Measurements from ENCODE around the gene NR1H2.
A peak's percentile ranks its signal among the peaks of the same experiment; 100 is the strongest.
"Not testable (repeated sequence)": the region's sequence is repeated elsewhere in the genome, so short reads cannot be mapped to it uniquely, and the experiment has no call there.

Gene NR1H2

DNA sequence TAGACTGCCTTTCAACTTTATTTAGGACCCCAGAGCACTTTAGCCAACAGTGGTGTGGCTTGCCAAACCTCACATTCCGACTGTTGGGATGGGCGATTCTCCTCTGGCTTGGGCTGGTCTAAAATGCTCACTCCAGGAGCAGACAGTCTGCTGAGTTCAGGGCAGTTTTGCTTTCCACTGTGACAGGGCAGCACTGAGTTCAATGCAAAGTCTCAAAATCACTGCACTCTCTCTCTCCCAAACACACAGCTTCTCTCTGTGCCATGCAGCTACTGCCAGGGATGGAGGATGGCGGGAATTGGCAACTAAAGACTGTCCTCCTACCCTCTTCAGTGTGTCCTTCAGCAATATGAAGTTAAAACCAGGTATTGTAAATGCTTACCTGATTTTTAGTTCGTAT lies 24.0 kb upstream of the NR1H2 start:
- H3K9ac ChIP-seq (ENCODE audit: low read length), result no peak overlapping the region
- H3K4me3 ChIP-seq (ENCODE audit: low read depth in 1 of 2, low read length in 2 of 2), result no peak overlapping the region
- no peaks in the 10 kb centered on the region for H3K9me3 ChIP-seq (ENCODE audit: low read length)
- no peaks in the 10 kb centered on the region for H3K4me1 ChIP-seq (ENCODE audit: insufficient read depth, low read length)
- H3K27me3 ChIP-seq (ENCODE audit: control insufficient read depth in 1 of 2, insufficient read depth in 2 of 2, low read length in 2 of 2), result no peaks in the 10 kb centered on the region
- H3K36me3 ChIP-seq (ENCODE audit: insufficient read depth, low read length), result no peaks in the 10 kb centered on the region
- no peak overlapping the region for H3K27ac ChIP-seq (ENCODE audit: low read depth, low read length)

DNA sequence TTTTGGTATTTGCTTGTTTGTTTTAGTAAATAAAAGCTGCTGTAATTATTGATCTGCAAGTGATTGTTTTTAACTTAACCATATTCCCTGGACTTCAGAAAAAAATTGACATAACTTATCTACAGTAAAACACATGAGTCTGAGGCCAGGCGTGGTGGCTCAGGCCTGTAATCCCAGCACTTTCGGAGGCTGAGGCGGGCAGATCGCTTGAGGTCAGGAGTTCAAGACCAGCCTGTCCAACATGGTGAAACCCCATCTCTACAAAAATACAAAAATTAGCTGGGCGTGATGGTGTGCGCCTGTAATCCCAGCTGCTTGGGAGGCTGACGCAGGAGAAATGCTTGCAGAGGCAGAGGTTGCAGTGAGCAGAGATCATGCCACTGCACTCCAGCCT lies 22.8 kb upstream of the NR1H2 start:
- H3K27ac ChIP-seq (ENCODE audit: low read depth, low read length); H3K9me3 ChIP-seq (ENCODE audit: low read length); H3K4me3 ChIP-seq (ENCODE audit: low read depth in 1 of 2, low read length in 2 of 2); H3K9ac ChIP-seq (ENCODE audit: low read length); H3K4me1 ChIP-seq (ENCODE audit: insufficient read depth, low read length); H3K36me3 ChIP-seq (ENCODE audit: insufficient read depth, low read length); H3K27me3 ChIP-seq (ENCODE audit: control insufficient read depth in 1 of 2, insufficient read depth in 2 of 2, low read length in 2 of 2): not testable (repeated sequence)

DNA sequence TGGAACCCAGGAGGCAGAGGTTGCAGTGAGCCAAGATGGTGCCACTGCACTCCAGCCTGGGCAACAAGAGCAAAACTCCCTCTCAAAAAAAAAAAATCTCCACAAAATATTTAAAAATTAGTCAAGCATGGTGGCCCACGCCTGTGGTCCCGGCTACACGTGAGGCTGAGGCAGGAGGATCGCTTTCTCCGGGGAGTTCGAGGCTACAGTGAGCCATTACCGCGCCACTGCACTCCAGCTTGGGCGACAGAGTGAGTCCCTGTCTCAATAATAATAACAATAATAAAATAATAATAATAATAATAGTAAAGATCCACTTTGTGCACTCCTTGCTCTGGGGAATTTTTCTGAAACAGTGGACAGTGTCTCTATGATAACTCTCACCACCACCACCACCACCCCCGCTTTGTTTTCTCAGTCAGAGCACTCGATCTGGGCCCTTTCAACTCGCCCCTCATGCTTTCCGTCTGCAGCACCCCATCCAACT lies 19.5 kb upstream of the NR1H2 start:
- Histone ChIP-seq H3K36me3 (ENCODE audit: insufficient read depth, low read length) (no peaks in the 10 kb centered on the region), H3K9ac (ENCODE audit: low read length) (no peak overlapping the region), H3K4me1 (ENCODE audit: insufficient read depth, low read length) (no peaks in the 10 kb centered on the region), H3K27me3 (ENCODE audit: control insufficient read depth in 1 of 2, insufficient read depth in 2 of 2, low read length in 2 of 2) (peaks cover 0 to 3% of the 10 kb centered on the region in 2 donors), H3K9me3 (ENCODE audit: low read length) (no peaks in the 10 kb centered on the region), H3K4me3 (ENCODE audit: low read depth in 1 of 2, low read length in 2 of 2) (no peak overlapping the region), H3K27ac (ENCODE audit: low read depth, low read length) (no peak overlapping the region)

DNA sequence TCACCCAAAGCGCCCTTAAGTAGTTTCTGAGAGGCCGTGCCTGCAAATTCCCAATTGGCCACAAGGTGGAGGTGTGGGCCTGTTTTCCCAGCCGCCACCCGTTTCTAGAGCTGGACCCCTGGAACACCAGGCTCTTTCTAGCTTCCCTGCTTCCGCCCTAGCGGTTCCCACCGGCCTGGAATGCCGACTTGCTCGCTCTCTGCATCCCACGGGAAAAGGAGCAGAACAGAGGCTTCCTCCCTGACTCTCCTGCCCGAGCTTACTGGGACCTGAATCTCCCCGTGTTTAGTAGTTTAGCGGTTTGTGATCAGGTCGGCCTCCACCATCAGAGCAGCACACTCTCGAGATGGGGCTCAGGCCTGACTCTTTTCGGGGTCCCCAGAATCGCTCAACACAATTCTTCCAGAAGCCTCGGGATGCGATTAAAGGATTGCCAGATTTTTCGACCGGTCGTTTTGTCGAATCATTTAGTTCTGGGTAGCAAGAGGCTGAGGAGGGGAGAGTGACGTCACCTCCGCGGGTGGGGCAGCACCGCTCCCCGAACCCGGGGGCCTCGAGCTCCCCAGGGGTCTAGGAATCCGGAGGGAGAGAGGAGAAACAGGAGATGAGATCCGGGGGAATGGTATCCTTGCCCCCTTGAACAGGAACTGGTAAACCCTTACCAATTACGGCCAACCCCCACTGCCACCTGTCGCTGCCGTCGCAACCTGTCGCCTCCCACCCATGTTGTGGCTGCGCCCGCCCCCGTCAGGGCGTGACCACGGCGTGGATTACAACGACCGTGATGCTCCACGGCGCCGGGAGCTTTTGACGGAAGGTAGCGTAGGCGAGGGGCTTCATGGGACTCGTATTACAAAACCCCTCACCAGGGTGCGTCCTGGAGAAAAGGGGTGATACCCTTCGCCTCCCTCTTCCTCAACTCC lies 18.8 kb upstream of the NR1H2 start:
- peak overlapping the region; percentile 48 to 61 for H3K4me3 ChIP-seq (ENCODE audit: low read depth in 1 of 2, low read length in 2 of 2)

DNA sequence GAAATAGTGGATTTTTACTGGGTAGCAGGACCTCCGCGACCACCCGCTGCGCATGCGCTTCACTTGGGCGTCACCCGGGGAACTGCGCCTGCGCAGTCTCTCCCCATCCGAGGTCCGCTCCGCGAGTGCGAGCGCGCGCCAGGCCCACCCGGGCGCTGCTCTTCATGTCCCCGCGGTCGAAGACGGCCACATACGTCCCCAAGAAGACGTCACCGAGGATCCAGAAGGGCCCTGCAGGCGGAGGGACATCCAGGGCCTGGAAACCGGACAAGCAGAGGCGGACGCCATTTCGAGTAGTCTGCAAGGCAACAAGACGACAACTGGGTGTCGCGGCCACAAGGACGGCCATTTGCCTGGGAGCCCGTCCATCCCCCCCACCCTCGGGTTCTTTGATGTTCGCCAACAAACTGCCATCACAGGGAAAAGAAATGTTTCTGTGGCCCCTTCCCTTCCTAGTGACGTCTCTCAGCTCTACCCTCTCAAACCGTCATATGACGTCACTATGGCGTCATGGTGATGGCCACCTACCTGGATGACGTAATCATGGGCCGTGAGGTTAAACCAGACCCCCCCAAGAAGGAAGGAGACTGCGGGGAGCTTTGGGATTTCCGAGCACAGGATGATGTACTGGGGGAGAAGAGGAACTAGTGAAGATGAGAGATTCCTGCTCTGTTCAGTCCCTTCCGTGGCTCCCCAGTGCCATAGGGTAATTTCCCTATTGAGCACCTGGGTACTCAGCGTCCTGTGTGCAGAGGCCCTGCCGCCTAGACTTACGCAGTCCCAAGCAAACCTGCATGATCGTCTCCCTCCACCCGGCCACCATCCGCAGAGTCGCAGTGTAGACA lies 17.6 kb upstream of the NR1H2 start:
- Histone ChIP-seq H3K27me3 (ENCODE audit: control insufficient read depth in 1 of 2, insufficient read depth in 2 of 2, low read length in 2 of 2) (peaks cover 0 to 3% of the 10 kb centered on the region in 2 donors), H3K27ac (ENCODE audit: low read depth, low read length) (peak overlapping the region; percentile 42), H3K9ac (ENCODE audit: low read length) (no peak overlapping the region), H3K9me3 (ENCODE audit: low read length) (no peaks in the 10 kb centered on the region), H3K4me3 (ENCODE audit: low read depth in 1 of 2, low read length in 2 of 2) (peak overlapping the region; percentile 47 to 61), H3K36me3 (ENCODE audit: insufficient read depth, low read length) (no peaks in the 10 kb centered on the region), H3K4me1 (ENCODE audit: insufficient read depth, low read length) (no peaks in the 10 kb centered on the region)

More for the DNA sequence above, 18.8 kb upstream of the NR1H2 start:
- Histone ChIP-seq H3K27me3 (ENCODE audit: control insufficient read depth in 1 of 2, insufficient read depth in 2 of 2, low read length in 2 of 2) (peaks cover 0 to 3% of the 10 kb centered on the region in 2 donors), H3K4me1 (ENCODE audit: insufficient read depth, low read length) (no peaks in the 10 kb centered on the region), H3K9me3 (ENCODE audit: low read length) (no peaks in the 10 kb centered on the region), H3K27ac (ENCODE audit: low read depth, low read length) (peak overlapping the region; percentile 70), H3K36me3 (ENCODE audit: insufficient read depth, low read length) (no peaks in the 10 kb centered on the region), H3K9ac (ENCODE audit: low read length) (peak overlapping the region; percentile 77)

DNA sequence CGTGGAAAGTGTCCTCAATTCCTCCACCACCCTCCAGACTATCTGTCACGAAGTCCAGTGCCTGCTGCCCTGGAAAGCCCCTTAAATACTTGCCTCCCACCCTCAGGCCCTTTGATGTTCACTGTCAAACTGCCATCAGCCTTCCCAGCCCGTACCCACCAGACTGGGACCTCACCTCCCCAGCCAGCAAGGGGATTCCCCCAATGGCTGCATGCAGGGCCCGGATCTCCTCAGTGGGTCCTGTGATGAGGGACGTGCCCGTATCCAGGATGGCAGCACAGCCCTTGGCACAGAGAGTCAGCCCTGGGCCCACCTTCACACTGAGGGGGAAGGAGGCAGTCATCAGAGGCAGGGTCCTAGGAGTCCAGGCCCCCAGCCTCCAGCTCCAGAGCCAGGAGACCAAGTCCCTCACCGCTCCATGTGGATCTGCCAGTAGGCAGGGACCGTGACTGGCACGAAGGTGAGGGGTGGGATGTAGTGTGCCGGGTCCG lies 16.9 kb upstream of the NR1H2 start:
- H3K27me3 ChIP-seq (ENCODE audit: control insufficient read depth in 1 of 2, insufficient read depth in 2 of 2, low read length in 2 of 2), result peaks cover 0 to 3% of the 10 kb centered on the region in 2 donors

DNA sequence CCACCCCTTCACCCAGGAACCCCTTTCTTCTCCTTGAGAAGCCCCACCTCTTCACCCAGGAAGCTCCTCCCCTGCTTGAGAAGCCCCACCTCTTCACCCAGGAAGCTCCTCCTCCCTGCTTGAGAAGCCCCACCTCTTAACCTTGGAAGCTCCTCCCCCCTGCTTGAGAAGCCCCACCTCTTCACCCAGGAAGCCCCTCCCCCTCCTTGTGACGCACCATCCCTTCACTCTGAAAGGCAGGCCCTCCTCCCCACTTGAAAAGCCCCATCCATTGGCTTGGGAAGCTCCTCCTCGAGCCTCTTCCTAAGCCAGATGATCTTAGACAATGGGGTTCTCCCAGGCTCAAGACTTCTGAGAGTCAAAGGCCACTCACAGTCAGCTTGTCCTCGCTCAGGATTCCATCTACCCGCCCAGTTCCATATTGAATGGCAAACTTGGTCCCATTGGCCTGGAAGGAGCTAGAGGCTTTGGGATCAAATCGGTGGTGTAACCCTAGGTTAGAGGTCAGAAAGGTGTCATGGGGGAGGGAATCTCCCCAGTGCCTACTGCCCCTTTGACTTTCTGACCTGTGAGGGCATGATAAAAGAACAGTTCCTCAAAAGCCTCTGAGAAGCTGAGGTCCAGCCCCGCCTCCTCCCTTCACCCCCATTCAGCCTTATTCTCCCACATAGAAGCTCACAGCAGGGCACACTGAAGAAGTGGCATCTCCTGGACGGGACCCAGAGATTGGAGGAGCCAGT lies 14.8 kb upstream of the NR1H2 start:
- Histone ChIP-seq H3K27ac (ENCODE audit: low read depth, low read length) (no peak overlapping the region), H3K4me1 (ENCODE audit: insufficient read depth, low read length) (no peaks in the 10 kb centered on the region), H3K36me3 (ENCODE audit: insufficient read depth, low read length) (no peaks in the 10 kb centered on the region), H3K9me3 (ENCODE audit: low read length) (no peaks in the 10 kb centered on the region), H3K9ac (ENCODE audit: low read length) (no peak overlapping the region), H3K27me3 (ENCODE audit: control insufficient read depth in 1 of 2, insufficient read depth in 2 of 2, low read length in 2 of 2) (peaks cover 0 to 3% of the 10 kb centered on the region in 2 donors), H3K4me3 (ENCODE audit: low read depth in 1 of 2, low read length in 2 of 2) (no peak overlapping the region)

More for the DNA sequence above, 16.9 kb upstream of the NR1H2 start:
- H3K36me3 ChIP-seq (ENCODE audit: insufficient read depth, low read length), result no peaks in the 10 kb centered on the region
- no peak overlapping the region for H3K27ac ChIP-seq (ENCODE audit: low read depth, low read length)
- H3K9me3 ChIP-seq (ENCODE audit: low read length), result no peaks in the 10 kb centered on the region
- H3K4me1 ChIP-seq (ENCODE audit: insufficient read depth, low read length), result no peaks in the 10 kb centered on the region
- no peak overlapping the region for H3K9ac ChIP-seq (ENCODE audit: low read length)
- H3K4me3 ChIP-seq (ENCODE audit: low read depth in 1 of 2, low read length in 2 of 2), result no peak overlapping the region

DNA sequence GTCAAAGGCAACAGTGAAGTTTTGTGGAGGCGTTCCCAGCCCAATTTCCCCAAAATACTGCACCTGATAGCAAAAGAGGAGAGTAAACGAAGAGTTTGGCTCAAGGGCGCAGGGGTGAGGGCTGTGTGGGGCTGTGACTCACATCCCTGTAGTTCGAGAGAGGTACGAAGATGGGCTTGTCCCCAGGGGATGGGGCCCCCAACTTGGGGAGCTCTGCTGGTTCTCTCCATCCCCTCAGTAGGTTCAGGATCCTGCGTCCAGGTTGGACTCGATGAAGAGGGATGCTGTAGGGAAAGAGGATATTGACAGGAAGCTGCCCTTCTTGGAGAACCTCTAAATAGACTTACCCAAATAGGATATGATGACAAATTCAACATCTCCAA lies 14.2 kb upstream of the NR1H2 start:
- Histone ChIP-seq H3K4me3 (ENCODE audit: low read depth in 1 of 2, low read length in 2 of 2) (no peak overlapping the region), H3K36me3 (ENCODE audit: insufficient read depth, low read length) (no peaks in the 10 kb centered on the region), H3K27ac (ENCODE audit: low read depth, low read length) (no peak overlapping the region), H3K27me3 (ENCODE audit: control insufficient read depth in 1 of 2, insufficient read depth in 2 of 2, low read length in 2 of 2) (peaks cover 0 to 3% of the 10 kb centered on the region in 2 donors), H3K9ac (ENCODE audit: low read length) (no peak overlapping the region), H3K9me3 (ENCODE audit: low read length) (no peaks in the 10 kb centered on the region), H3K4me1 (ENCODE audit: insufficient read depth, low read length) (no peaks in the 10 kb centered on the region)

DNA sequence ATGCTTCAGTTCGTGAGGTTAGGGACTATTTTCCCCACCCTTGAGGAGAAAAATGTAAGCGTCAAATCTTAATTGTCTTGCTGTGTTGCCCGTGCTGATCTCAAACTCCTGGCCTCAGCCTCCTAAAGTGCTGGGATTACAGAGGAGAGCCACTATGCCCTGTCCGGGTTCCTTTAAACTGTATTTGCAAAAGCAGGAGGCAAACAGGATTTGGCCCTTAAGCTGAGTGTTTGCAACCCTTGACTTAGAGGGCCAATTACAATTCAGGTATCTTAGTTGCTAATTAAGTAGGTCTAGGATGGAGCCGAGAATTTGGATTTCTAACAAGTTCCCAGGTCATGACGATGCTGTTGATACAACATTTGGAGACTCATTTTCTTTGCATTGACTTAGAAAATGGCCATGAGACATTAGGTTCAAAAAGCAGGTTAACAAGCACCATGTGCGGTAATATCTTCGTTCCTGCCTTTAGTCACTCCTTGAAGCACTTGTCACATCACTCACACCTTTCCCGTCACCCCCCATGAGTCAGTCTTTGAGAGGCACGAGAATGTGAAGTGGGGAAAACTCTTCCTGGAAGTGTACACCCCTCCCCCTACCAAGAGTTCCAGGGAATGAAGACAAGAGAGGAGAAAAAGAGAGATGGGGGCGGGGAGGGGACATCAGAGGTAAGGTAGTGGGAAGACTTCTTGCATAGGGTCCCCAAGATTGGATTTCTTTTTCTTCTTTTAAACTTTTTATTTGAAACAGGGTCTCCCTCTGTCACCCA lies 13.4 kb upstream of the NR1H2 start:
- no peak overlapping the region for H3K4me3 ChIP-seq (ENCODE audit: low read depth in 1 of 2, low read length in 2 of 2)
- H3K4me1 ChIP-seq (ENCODE audit: insufficient read depth, low read length), result no peaks in the 10 kb centered on the region
- no peaks in the 10 kb centered on the region for H3K36me3 ChIP-seq (ENCODE audit: insufficient read depth, low read length)
- no peak overlapping the region for H3K9ac ChIP-seq (ENCODE audit: low read length)
- no peak overlapping the region for H3K27ac ChIP-seq (ENCODE audit: low read depth, low read length)
- H3K9me3 ChIP-seq (ENCODE audit: low read length), result no peaks in the 10 kb centered on the region
- H3K27me3 ChIP-seq (ENCODE audit: control insufficient read depth in 1 of 2, insufficient read depth in 2 of 2, low read length in 2 of 2), result peaks cover 0 to 3% of the 10 kb centered on the region in 2 donors

DNA sequence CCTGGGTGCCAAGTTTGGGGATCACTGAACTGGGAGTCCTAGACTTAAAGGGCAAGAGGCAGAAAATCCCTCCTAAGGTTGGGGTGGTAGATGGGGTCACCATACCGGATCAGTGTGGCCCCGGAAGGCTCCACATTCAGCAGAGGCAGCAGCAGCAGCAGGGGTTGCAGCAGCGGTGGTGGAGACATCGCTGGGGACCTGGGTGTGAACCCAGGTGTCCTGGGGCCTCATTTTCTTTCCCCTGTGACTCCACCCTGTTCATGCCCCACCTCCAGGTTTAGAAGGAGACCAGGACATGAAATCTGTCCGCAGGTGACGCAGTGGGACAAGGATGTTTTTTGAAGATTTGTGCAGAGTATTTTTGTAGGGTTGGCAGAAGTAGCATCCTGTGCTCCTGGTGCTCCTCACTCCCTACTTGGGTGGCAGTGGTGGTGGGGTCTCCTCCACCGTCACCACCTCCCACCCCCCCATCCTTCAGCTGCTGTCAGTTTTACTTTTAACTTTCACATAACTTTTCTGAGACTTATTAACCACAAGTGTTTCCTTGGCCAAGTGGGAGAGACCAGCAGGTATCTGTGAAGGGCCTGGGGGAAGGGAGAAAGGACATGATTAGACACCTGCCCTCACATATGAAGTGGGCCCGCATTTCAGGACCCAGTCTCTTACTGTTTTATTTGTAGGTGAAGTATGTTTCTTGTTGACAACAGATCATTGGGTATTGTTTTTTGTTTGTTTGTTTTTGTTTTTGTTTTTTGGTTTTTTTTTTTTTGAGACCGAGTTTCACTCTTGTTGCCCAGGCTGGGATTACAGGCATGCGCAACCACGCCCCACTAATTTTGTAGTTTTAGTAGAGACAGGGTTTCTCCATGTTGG lies 10.6 kb upstream of the NR1H2 start, which contains the start of gene NAPSA:
Gene NAPSA (minus strand): TSS at position 206 of the 873 bp plus-strand sequence. CDS start 18 bp downstream, at position 188.
- Histone ChIP-seq H3K9me3 (ENCODE audit: low read length) (no peaks in the 10 kb centered on the region), H3K9ac (ENCODE audit: low read length) (no peak within 1 kb of the TSS), H3K36me3 (ENCODE audit: insufficient read depth, low read length) (no peaks in the 10 kb centered on the region), H3K4me3 (ENCODE audit: low read depth in 1 of 2, low read length in 2 of 2) (no peak within 1 kb of the TSS), H3K27ac (ENCODE audit: low read depth, low read length) (no peak within 1 kb of the TSS), H3K4me1 (ENCODE audit: insufficient read depth, low read length) (no peaks in the 10 kb centered on the region), H3K27me3 (ENCODE audit: control insufficient read depth in 1 of 2, insufficient read depth in 2 of 2, low read length in 2 of 2) (no peaks in the 10 kb centered on the region)

All from muscle layer of colon (tissue), 2 donors.